GM21717 (cell line): ENCODE measurements around the gene ALDH2.
"Not testable (repeated sequence)": the region's sequence is repeated elsewhere in the genome, so short reads cannot be mapped to it uniquely, and the experiment has no call there.

Source experiments
- ATAC-seq: cut with Tn5 transposase; IDR thresholded peaks from one replicate; pipeline ENCODE4 v1.9.1; 2021; ENCODE audit warnings: mild to moderate bottlenecking, moderate library complexity; ENCODE audit not compliant: unreplicated experiment

ALDH2 gene

GRCh38 chr12:111766608-111767361 is at the start of gene ALDH2:
Gene ALDH2 (plus strand): TSS chr12:111766933. CDS start chr12:111766983, 50 bp downstream.
- ATAC-seq: no peak

- ATAC-seq: not testable (repeated sequence)
Measured at GRCh38 chr12:111719316-111719715, 47.4 kb upstream of the ALDH2 start.

- ATAC-seq: no peak
Measured at GRCh38 chr12:111720457-111720856, 46.3 kb upstream of the ALDH2 start.

GRCh38 chr12:111723646-111724360 is 42.9 kb upstream of the ALDH2 start:
- not testable (repeated sequence) for ATAC-seq

- ATAC-seq: no peak
Measured at GRCh38 chr12:111728795-111729194, 37.9 kb upstream of the ALDH2 start.

- ATAC-seq: no peak
Measured at GRCh38 chr12:111730420-111730819, 36.3 kb upstream of the ALDH2 start.

- ATAC-seq: no peak
Measured at GRCh38 chr12:111732786-111733185, 33.9 kb upstream of the ALDH2 start.

- ATAC-seq: no peak
Measured at GRCh38 chr12:111733340-111733915, 33.3 kb upstream of the ALDH2 start.

- not testable (repeated sequence) for ATAC-seq
Measured at GRCh38 chr12:111739524-111739923, 27.2 kb upstream of the ALDH2 start.

GRCh38 chr12:111741235-111741812 is 25.4 kb upstream of the ALDH2 start:
- no peak for ATAC-seq

- no peak for ATAC-seq
Measured at GRCh38 chr12:111745211-111745610, 21.5 kb upstream of the ALDH2 start.

- ATAC-seq: no peak
Measured at GRCh38 chr12:111747333-111747732, 19.4 kb upstream of the ALDH2 start.

- ATAC-seq: no peak
Measured at GRCh38 chr12:111748151-111748672, 18.5 kb upstream of the ALDH2 start.

- ATAC-seq: no peak
Measured at GRCh38 chr12:111748867-111749266, 17.9 kb upstream of the ALDH2 start.

GRCh38 chr12:111749391-111749790 is 17.3 kb upstream of the ALDH2 start:
- no peak for ATAC-seq

GRCh38 chr12:111753144-111753881 is 13.4 kb upstream of the ALDH2 start:
- no peak for ATAC-seq

- no peak for ATAC-seq
Measured at GRCh38 chr12:111754671-111755070, 12.1 kb upstream of the ALDH2 start.

GRCh38 chr12:111756196-111756595 is 10.5 kb upstream of the ALDH2 start:
- no peak for ATAC-seq

- ATAC-seq: no peak
Measured at GRCh38 chr12:111756681-111757080, 10.1 kb upstream of the ALDH2 start.

- ATAC-seq: no peak
Measured at GRCh38 chr12:111757361-111758119, 9.2 kb upstream of the ALDH2 start.
